Amniotic epithelial cell (primary cell): ENCODE measurements around the gene TBC1D22A.
"Not testable (repeated sequence)": the region's sequence is repeated elsewhere in the genome, so short reads cannot be mapped to it uniquely, and the experiment has no call there.

ENCODE experiments used
- DNase-seq: peaks from one replicate; pipeline ENCODE4 v3.0.0-alpha.2; 2010; ENCODE audit warnings: low read depth

The TBC1D22A gene

DNA sequence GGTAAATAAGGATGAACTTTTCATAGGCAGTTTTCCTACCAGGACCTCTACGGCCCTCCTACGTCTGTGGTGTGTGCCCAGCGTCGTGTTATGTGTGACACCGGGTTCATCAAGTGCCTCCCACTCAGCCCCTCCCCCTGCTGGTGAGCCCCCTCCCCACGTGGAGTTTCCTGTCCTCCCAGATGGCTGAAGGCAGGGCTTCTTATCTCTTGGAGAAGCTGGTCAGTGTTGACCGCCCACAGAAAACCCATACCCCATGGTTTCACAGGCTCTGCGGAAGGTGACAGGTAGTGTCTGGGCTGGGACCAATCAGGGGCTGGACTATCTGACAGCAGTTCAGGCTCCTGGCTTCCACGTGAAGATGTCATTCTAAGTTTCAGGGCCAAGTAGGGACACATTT is 393.5 kb downstream of the TBC1D22A start:
- no peak for DNase-seq

DNA sequence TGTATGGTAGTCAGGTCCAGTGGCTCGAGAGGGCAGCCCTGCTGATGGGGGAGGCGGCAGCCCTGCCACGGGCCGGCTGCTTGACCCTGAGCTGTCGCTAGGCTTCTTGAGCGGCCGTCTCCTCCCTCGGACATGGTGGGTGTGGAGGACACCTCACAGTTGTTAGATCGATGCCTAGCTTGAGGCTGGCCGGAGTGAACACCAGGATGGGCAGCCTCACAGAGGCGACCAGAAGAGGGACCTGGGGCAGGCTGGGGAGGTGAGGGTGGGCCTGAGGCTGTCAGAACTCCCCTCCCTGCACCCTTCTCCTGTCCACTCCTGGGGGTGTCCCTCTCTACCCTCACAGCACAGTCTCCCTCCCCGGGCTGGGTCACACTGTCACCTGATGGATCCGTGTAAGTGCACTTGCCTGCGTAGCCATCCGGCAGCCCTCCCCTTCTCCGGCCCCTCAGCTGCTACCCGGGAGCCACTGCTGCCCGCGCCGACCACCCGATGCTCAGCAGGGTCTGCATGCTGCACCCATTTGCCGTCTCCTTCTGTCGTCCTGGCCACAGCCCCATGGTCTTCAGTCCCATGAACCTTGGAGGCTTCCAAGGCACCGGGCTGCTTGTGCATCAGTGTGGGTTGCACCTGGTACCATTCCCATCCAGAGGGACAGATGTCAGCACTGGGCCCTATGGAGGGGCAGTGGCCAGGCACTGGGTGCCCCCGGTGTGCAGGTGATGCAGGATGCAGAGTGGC is 394.1 kb downstream of the TBC1D22A start:
- no peak for DNase-seq

DNA sequence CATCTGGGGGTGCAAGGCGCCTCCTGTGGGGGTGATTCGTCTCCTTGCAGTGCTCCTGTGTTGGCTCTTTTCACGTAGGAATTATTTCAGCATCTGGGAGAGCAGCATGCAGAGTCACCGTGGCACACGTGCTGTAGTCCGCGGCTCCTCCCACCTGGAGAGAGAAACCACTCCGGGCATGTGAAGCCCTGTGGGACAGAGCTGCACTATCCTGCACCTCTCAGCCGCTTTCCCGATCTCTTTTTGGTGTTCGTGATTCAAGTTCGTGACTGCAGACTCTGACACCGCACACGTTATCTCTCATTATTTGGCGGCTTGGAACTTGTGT is 394.6 kb downstream of the TBC1D22A start:
- DNase-seq, result no peak

DNA sequence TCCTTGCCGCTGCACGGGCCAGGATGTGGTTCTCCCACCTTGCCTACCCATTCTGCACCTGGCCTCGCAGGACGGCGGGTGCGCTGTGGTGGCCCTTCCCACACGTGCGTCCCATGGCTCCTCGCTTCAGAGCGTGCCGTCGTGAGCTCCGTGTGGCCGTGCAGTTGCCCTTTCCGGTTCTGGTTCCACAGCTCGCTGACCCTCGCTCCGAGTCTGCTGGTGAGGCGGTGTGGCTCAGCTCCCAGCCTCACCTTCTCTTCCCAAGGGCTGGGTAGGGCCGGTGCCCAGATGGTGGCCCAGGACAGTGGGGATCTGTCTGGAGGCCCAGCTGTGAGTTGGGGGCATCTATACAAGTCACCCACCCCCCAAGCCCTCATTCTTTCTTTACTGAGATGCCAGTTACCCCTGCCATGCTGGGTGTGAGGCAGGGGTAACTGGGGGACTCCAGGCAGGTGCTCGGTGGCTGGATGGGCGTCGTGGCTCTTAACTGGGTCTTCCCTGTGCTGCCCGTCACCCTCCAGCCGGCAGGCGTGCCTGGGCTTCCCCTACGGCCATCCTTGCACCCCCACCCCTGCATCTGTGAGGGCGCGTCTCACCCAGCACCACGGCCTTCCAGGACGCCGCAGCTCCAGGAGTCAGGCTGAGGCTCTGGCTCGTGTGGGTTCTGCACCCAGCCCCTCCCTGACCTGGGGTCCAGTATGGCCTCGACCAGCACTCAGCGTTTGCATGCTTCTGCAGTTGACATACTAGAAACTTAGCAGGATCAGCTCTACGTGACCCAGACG is 395.2 kb downstream of the TBC1D22A start:
- no peak for DNase-seq

DNA sequence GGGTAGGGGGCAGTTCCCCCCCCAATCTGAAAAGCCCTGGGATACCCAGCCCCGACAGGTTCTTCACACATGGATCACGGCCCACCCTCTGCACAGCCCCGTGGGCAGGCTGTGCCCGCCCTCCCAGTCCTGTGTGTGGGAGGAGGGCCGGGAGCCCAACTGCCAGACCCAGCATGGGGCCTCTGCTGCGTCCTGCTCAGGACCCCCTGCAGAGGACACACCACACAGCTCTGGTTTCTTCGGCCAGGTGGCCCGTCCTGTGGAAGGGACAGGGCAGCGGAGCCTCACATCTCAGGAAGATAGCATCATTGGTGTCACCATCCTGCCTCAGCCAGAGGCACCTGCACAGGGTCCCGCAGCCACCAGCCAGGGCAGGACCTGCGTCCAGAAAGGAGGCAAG is 396.0 kb downstream of the TBC1D22A start:
- DNase-seq, result no peak

DNA sequence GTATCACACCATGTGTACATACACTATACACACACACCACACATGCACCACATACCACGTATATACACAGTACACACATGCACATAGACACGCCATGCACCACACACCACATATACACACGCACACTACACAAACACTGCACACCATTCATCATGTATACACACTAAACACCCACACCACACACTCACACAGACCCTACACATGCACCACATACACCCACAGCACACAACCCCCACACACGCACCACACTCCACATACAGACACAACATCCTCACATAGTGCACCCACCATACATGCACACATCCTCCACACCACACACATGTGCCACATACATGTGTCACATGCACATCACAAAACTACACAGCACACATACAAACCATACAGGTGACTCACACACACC is 397.1 kb downstream of the TBC1D22A start:
- DNase-seq, result no peak

DNA sequence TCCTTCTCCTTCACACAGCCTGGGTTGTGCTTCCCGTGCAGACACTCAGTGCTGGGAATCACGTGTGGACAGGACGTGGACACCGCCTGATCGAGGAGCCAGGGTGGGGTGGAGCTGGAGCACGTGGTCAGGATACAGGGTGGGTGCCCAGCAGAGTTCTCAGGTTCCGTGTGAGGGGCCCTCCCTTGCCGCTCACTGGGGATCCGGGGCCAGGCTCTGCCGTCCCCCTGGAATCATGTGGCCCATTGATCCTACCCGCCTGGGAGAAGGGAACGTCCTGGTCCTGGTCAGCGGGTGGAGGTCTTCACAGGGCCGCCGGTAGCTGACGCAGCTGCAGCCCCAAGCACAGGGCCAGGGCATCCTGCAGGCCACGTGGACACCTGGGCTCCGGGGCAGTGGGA is 397.7 kb downstream of the TBC1D22A start:
- no peak for DNase-seq

DNA sequence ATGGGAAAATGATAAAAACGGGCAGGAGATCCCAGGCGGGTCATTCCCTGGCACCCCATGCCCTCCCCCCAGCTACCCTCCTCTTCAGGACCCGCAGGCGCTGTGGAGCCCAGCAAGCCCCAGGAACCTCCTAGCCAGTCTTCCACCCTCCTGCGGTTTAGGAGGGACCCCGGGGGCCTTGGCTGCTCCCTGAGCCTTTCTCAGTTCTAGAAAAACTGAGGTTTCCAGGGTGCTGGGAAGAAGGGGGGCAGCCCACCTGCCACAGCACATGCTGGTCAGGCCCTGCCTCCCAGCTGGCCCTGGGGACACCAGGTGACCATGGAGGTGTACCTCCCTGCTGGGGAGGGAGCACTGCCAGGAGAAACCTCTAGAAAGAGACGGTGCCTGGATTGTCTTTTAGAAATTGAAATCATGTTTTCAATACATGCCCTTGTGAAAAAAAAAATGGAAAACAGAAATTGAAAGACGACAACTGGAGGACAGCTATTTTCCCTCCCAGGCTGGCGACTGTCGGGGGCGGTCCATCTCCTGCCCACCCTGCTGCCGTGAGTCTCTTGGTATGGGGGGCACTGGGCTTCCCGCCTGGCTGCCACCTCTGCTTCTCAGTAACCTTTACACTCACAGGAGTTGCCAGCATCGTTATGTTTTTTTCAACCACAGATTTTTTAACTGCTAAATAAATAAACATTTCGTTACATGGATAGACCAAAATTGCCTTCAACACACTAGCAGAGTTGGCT is 398.5 kb downstream of the TBC1D22A start:
- DNase-seq, result no peak

DNA sequence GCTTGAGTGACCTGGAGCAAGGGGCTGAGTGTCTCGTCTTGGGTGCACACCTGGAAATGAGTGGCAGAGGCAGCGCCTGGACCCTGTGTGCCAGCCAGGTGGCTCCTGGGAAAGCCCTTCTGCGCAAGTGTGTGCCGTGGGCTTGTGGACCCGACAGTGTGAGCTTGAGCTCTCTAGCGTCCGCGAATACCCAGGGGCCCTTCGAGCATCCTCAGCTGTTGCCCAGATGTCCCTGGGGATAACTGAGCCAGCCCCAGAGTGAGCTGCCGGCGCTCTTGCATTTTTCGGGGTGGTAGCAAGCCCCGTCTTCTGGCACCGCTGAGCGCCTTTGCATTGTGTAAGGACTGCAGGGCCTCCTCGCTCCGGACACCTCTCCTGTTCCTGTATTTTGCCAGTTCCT is 399.2 kb downstream of the TBC1D22A start:
- DNase-seq, result no peak

DNA sequence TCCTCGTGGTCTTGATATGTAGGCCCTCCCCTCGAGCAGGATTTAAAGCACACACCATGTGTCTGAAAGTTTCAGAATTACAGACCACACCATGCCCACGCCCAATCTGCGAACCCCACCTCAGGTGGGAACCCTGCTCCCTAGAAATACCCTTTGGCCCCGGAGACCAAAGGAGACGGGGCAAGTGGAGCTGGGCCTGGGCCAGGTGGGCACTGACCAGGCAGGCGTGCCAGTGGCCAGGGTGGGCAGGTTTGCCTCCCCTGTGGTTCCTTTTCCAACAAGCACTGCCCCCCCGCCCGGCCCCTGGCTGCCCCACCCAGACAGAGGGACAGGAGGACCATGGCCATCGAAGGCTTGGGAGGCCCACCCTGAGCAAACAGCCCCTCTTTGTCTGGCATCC is 400.4 kb downstream of the TBC1D22A start:
- no peak for DNase-seq

DNA sequence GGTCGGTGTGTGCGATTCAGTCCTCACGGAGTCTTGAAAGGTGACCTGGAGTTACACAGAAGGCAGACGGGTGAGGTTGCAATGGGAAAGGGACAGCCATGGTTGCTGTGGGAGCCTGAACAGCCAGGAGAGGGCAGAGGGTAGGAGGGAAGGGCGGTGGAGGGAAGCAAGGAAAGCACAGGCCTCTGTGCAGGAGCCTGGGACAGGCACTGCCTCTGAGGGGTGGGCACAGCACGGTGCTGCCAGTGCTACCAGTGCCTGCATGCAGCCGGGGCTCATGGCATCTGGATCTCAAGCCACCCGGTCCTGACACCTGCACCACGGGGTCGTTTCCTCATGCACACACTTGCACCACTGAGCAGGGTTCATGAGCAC is 401.0 kb downstream of the TBC1D22A start:
- DNase-seq, result no peak

DNA sequence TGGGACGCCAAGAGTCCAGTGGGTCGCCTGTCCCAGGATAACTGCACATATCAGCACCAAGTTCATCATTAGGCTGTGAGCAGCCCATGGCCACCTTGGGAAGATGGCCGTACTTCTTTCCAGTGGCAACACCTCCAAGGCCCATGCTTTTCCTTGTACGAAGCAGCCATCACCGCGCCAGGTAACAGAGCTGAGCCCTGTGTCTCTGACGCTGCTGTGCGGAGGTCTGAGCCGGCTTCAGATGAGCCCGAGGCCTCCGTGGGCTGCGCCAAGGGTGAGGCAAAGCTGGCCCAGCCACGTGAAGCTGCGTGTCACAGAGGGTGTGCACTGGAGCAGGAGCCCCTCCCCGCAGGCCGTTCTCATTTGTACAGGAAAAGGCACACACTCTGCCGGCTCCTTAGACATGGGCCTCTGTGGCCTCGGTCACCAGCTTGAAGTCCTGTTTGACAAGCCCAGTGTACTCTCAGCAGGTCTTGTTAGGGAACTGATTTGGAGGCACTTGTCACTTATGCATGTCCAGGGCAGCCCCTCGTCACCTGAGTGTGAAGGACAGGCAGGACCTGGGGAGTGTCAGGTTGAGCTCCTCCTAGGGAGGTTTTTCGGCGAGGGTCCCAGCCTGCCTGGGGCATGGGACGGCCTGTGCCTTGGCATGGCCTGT is 401.5 kb downstream of the TBC1D22A start:
- DNase-seq, result no peak

DNA sequence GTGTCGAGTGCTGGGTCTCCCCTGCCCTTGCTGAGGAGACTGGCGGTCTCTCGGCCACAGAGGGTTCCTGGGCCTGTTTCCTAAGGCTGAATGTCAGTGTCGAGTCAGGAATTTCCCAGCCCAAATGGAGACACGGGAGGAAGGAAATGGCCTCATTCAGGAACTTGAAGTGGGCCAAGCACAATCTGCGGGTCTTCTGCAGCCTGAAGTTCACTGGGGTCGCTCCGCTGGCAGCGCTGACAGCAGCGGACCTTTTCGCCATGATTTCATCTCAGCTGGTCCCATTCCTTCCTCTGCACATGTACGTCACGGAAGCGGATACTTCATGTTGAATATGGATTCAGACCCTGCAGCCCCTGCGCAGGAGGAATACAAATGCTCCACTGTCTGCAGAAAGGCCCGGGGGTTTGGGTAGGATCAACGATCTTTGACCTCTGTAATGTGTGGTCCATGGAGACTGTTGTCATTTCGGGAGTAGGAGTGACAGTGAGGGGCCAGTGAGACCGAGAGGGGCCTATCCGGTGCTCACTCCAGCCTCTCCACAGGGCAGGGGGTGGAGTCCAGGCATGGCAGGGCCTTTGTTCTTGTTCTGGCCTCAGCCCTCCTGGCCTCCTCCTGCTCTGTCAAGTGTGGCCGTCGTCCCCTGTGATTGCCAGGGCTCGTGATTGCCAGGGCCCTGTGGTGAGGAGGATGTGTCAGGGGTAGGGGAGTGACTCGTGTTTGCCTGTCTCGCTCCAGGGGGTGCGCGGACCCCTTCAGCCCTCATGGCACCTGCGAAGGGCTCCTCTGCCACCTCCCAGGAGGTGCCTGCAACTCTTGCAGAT is 402.3 kb downstream of the TBC1D22A start:
- DNase-seq, result no peak

DNA sequence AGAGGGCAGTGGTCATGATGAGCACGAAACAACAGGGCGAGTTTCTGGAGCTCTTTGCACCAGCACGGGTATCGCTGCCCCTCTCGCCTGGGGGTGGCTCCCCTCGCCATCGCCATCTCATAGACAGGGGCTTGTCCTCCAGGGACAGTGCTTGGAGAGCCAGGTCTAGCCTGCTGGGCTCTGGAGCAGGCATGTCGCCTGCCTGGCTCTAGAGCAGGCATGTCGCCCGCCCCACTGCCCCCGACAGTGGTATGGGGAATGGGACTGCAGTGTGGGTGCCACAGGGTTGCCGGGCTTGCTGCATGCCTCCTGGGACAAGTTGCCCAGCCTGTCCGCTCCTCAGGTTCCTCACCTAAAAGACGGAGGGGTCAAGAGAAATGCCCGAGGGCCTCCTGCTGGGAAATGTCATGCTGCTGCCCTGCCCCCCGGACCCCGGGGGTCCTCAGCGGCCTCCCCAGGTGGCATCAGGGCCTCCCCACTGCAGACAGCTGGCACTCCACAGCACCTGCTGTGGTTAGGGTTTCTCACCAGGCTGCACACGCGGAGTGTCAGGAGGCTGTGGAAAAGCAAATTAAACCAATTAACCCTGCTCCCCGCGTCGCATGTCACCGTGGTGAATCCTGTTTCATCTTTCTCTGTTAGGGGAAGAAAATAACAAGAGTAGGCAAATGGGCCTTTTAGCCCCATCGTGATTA is 403.0 kb downstream of the TBC1D22A start:
- no peak for DNase-seq

DNA sequence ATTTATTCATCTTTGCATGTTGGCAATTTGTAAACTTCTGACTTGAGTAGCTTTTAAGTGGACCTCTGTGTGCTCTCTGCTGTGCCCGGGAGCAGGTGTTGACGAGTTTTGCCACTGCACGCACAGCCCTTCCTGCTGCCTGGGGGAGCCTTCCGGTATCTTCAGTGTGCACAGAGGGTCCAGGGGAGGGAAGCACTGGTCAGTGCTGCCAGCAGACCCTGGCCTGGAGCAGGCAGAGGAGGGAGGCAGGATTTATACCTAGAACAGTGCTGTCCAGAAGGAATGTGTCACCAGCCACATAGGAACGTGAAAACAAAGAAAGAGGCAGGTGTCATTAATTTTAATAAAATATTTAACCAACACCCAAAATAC is 403.6 kb downstream of the TBC1D22A start:
- DNase-seq, result no peak

DNA sequence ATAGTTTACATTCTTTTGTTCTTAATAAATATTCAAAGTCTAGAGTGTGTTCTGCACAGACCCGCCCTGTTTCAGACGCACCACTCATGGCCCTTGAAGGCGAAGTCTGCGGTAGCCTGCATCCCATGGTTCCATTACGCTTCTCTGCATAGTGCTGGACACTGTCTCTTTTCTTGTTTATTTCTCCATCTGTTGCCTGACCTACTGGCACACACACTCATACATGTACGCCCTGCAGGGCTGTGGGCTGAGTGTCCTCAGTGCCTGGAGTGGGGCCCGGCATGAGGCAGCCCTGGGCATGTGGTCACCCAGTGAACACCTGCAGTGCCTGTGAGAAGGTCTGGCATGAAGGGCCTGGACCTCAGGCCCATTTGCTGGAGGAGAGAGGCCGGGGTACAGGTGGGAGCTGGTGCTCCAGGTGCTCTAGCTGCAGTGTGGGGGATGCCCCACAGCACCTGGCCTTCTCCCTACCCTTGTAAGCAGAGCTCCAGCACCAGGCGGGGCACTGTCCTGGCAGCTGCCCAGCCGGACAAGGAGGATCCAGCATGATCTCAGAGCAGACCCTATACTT is 404.1 kb downstream of the TBC1D22A start:
- no peak for DNase-seq

DNA sequence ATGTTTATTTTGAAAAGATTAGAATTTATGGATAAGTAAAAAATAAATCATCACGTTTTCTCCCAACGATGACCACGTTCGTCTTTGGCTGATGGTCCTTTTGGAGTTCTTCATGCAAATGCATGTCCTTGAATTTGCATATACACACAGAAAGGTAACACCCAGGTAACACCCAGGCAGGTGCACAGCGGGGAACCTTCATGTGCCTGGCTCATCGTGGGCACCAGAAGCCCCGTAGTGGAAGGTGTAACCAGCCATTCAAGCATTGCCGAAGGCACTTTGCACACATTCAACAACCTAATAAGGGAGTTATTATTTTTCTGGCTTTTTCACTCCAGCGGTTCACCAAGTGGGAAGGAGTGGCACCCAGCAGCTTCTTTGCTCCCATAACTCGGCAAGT is 404.6 kb downstream of the TBC1D22A start:
- no peak for DNase-seq

DNA sequence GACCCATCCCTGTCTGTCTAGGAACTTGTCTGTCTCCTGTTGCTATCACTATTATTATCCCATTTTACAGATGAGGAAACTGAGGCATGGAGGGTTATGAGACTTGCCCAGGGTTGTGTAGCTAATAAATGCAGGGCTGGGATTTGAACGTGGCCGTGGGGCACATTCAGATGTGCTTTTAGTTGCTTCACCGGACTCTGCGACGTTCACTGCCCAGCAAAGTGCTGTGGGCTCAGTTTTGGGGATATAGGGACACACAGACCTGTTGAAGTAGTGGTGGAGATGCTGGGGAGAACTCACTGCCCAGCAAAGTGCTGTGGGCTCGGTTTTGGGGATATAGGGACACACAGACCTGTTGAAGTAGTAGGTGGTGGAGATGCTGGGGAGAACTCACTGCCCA is 405.5 kb downstream of the TBC1D22A start:
- DNase-seq, result not testable (repeated sequence)

DNA sequence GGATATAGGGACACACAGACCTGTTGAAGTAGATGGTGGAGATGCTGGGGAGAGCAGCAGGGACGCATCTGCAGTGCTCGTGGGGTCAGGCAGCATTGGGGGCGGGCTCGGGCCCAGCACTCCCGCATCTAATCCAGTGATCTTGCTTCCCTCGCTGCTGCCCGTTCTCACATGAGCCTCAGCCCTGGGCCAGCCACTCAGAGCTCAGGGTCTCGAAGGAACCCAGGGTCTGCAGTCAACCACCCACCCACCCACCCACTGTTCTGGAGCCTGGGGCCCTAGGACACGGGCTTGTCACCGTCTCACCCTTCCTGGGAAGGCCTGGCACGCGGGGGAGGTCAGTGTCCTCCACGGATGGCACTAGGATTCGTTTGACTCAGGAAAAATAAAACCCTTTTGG is 406.0 kb downstream of the TBC1D22A start:
- no peak for DNase-seq

DNA sequence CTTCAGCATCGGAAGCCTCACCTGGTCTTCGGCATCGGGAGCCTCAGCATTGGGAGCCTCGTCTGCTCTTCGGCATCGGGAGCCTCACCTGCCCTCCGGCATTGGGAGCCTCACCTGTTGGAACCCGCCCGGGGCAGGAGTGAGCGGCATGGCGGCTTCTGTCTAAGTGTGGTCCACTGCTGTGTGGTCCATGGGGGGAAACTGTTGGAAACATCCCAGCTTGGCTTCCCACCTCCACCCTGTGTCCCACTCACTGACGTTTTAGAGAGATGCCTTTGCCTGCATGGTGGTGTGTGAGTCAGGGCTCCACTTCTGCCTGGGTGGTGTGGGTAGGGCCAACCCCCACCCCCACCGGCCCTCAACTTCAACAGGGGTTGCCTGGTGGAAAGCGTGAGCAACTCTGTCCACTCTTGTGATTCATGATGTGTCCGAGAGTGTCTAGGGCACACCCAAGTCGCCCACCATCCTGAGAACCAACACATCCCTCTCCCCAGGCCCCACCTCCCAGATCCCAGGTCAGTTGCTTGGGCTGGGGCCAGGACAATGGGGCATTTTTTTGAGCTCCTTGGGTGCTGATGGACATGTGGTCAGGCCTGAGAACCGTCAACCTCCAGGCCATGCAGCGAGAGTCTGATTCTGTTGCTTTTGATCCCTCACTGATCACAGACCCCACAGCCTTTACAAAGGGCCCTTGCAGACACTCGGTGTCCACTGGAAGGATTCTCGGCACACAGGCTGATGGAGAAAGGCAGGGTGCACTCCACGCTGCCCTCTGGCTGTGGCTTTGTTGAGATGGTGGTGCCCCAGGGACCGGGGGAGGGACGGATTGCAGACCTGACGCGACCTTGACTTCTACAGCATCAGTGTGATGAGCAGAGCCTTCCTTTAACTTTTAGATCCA is 406.7 kb downstream of the TBC1D22A start:
- no peak for DNase-seq
